Fibroblast of the conjunctiva (primary cell): ENCODE data around the gene RAB11FIP3.

Experiments
- DNase-seq: peaks from one replicate; pipeline ENCODE4 v3.0.0-alpha.2; 2010; ENCODE audit warnings: low read depth

RAB11FIP3 gene

DNA sequence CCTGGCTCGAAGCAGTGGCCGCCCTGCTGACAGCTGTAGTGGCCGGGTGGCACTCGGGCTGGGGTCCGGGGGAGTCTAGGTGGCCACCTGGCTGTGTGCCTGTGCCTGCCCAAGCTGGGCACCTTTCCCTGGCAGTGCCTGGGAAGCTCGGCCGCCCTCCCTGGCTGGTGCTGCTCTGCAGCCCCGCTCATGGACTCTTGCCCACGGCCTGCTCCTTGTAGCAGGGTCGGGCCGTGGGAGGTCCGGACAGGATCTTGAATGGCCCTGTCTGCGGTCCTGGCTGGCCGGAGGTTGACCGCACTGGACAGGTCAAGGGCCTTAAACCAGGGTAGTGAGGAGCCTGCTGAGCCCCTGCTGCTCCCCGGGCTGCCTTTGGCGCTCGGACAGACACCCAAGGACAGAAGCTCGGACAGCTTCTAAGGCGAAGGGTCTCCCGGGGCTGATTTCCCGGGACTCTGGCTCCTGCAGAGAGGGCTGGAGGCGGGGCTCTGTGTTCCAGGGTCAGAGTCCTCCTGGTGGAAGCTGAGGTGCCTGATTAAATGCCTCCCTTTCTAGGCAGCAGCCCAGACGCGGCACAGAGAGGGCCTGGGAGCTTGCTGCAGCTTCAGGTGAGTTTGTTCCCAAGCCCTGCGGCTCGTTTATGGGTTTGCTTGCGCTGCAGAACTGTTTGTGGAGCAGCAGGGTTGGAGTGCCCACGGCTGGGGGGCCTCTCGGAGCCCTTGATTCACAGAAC, 108.1 kb downstream of the RAB11FIP3 start:
- DNase-seq, result no peak

DNA sequence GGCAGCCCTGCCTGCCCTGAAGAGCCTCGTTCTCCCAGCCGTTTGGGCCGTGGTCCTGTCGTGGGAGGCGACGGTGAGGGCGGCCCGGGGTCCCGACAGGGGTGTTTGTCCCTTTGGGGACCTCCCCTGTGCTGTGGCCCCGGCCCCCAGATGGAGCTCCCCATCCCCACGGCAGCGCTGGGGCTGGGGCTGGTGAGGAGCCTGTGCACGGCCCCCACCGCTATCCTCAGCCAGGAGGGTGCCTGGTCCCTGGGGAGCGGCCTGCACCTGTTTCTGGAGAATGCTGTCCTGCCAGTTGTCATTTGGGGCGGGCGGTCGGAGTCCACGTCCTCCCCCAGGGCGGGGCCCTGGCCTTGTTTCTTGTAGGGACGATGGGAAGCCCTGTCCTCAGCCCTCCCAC, 108.7 kb downstream of the RAB11FIP3 start:
- DNase-seq, result no peak

DNA sequence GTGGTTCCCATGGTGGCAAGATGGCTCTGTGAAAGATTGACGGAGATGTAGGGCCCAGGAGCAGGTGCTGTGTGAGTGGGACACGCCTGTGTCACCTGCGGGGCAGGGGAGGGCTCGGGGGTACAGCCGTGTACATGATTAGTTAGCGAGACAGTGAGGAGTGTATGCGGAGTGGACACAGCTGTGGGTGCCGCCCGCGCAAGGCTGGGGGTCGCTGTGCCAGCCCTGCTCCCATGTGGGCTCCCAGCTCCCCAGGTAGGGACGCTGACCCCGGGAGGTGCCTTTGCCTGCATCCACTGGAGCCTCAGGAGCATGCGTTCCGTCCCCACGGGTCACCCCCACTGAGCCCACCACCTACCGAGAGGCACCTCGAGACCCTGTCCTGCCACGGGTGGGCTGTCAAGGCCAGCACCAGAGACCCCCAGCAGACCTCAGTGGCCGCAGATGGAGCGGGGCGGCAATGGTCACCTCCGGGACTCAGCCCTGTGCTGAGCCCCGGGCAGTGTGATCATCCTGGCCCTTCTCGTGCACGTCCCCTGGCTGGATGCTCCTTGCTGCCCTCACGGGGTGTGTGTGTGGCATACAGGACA, 109.5 kb downstream of the RAB11FIP3 start:
- DNase-seq, result no peak

DNA sequence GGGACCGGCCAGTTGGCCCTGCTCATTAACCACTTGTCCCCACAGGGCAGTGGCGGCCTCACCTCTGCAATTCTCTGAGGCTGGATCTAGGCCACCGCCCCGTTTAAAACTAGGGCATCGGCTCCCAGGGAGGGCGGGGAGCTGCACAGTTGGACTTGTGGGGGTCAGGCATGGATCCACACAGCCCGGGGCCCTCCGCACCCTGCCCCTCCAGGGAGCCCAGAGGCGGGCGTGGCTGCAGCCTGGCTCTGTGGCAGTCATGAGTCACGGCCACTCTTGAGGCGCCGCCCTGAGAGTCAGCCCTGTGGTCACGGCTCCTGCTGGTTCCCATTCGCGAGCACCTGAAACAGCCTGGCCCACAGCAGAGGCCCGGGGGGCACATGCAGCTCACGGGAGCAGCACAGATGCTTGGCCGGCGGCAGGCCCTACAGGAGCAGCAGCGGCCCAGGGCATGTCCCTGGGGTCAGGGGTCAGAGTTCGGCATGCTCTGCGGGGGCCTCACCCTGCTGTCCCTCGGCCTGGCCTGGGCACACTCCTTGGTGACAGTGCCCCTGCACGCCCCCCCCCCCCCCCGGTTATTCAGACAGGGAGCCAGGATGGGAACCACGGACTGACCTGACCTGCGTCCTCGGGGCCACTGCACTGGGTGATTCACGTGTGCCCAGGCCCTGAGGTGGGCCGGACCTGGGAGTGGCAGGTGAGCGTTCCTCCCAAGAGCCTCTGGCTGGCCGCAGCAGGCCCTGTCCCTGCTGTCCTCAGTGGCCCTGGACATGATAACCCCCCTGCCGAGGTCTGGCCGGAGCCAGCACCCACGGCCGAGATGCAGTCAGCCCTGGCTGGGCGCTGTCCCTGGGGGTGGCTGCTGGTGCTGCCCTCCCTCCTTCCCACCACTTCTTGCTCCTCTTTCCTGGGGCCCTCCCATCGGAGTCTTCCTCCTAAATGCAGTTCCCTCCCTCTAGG, 110.3 kb downstream of the RAB11FIP3 start:
- DNase-seq, result peak; percentile 26

DNA sequence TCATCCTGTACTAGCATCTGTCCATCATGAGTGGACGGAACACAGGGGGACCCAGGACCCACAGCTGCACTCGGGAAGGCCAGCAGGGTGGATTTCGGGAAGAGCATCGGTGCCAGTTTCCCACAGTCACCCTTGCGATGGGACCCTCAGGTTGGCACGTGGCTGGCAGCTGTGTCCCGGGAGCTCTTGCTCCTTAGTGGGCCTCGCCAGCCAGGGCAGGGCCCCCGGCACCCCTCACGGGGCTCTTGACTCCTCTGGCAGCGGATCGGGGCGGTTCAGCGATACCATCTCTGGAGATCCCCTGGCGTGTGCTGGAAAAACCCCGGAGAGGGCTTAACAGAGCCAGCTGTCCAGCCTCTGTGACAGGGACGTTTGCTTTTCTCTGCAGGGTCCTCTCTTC, 111.3 kb downstream of the RAB11FIP3 start:
- DNase-seq, result no peak

DNA sequence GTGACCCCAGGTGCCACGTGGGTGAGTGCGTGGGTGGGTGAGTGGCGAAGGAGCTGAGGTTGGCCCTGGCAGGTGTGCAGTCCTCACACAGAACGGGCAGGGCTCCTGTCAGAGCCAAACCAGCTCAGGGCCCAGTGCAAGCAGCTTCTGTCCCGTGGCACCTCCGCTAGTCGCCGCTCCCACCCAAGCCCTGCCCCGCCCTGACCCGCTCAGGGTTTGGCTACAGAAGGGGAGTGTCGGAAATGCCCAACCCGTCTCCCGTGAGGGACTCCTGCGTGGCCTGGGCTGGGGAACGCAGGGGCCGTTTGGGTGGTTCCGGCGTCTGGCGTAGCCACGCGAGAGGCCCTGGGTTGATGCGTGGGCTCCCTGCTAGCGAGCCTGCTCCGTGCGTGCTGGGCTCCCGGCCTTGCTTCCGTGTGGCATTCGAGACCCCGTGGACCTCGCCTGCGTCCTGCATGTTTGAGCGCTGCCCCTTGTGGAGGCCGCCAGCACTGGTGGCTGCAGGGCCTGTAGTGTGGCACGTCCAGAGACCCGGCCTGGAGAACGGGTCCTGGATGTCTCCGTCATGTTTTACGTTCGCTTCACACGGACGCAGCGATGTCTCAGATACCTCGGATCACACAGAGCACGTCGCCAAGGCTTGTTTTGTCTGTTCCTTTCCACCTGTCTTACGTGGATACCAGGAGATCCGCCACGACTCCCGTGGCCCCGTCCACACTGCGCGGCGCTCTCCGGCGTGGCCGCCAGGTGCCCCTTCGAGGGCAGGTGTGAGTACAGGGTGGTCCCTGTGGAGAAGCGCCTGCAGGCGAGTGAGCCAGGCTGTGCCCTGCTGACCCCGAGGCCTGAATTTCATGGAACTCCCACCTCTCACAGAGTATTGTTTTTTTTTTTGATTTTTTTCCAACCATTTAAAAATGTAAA, 112.2 kb downstream of the RAB11FIP3 start:
- DNase-seq, result no peak

DNA sequence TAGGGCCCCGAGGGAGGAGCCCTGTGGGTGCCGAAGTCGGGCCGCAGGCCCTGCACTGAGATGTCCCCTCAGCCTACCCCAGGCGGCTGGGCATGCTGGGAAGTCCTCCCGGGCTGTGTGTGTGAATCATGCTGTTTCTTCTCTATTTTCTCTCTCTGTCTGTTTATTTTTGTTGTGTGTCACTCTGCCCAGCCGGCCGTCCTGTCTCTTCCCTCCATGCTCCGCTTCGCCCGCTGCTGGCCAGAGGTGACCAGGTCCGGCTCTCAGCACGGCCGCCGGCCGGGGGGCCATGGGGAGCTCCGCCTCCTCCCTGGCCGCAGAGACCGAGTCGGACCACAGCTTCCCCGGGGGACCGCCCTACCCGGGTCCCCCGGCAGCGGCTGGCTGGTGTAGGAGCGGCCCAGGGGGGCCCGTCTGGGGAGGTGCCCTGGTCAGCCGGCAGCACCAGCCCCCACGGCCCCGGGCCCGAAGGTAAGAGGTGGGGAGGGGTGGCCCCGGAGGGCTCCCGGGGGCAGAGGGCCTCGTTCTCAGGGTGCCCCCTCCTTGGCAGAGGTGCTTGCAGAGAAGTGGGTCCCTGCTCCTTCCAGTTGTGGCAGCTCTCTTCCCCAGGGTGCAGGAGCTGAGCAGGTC, 114.6 kb downstream of the RAB11FIP3 start:
- DNase-seq, result no peak

DNA sequence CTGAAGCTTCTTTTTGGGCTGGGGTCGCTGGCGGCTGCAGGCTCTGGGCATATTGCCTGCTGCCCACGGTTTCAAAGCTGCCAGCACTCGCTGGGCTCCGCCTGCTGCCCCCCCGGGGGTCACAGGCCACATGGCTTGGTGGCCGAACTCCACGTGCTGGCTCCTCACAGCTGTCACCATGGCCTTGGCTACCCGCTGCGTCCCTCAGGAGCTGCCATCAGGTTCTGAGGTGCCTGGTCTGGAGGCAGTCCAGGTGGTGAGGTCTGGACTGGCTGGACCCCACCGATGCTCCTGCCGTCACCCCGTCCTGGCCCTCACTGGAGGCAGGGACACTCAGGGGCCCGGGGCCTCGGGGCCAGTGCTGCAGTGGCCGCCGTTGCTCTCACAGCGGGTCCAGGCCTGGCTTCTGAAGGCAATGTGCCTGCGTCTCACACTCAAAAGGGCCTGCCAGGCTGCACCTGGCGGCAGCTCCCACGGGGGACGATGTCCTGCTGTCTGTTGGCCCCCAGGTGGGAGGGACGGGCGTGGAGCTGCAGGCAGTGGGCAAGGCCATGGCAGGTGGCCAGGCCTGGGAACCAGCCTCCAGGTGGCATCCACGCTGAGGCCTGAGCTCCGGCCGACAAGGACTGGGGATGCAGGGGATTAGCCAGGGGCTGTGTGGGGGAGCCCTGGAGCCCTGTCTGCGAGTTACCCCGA, 115.3 kb downstream of the RAB11FIP3 start:
- no peak for DNase-seq

DNA sequence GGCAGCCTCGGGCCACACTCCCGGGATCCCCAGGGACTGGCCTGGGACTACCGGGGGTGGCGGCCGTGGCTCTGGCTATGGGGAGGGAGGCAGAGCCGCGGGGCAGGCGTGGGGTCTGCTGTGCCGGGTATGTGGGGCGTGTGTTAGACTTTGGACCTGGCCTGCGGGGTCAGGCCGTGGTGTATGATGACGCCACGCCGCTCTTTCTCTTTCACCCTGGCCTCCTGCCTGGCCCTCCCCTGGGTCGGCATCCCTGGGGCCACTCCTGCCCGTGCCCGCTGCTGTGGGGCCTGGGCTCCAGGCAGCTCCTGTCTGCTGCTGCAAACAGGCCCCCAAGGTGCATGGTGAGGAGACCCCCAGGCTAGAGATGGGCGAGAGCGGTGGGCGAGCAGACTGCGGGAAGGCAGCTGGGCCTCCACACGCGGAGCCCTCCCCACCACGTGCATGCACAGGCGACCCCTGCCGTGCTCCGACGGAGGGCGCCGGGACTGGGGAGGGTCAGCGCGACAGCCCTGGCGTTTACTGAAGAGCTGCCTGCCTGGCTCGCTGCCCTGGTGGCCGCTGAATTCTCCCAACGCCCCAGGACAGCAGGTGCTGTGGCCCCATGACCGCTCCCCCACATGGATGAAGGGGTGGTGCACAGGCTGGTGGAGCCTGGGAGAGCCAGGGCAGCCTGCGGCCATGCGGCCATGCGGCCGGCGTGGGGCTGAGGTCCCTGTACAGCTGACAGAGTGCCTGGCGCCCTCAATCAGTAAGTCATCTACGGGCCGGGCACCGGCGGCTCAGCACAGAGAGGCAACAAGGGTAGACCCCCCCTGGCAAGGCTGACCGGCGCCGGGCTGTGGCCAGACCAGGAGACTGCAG, 118.1 kb downstream of the RAB11FIP3 start:
- DNase-seq, result no peak

DNA sequence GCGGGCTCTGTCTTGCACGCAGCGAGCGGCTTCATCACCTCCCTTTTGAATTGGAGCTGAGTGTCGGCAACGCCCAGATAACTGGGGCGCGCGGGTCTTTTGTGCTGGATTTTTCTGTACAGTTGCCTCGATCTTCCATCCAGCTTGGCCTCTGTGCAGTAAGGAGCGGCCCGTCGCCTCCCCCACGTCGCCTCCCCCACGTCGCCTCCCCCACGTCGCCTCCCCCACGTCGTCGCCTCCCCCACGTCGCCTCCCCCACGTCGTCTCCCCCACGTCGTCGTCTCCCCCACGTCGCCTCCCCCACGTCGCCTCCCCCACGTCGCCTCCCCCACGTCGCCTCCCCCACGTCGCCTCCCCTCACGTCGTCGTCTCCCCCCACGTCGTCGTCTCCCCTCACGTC, 119.1 kb downstream of the RAB11FIP3 start:
- DNase-seq, result no peak

DNA sequence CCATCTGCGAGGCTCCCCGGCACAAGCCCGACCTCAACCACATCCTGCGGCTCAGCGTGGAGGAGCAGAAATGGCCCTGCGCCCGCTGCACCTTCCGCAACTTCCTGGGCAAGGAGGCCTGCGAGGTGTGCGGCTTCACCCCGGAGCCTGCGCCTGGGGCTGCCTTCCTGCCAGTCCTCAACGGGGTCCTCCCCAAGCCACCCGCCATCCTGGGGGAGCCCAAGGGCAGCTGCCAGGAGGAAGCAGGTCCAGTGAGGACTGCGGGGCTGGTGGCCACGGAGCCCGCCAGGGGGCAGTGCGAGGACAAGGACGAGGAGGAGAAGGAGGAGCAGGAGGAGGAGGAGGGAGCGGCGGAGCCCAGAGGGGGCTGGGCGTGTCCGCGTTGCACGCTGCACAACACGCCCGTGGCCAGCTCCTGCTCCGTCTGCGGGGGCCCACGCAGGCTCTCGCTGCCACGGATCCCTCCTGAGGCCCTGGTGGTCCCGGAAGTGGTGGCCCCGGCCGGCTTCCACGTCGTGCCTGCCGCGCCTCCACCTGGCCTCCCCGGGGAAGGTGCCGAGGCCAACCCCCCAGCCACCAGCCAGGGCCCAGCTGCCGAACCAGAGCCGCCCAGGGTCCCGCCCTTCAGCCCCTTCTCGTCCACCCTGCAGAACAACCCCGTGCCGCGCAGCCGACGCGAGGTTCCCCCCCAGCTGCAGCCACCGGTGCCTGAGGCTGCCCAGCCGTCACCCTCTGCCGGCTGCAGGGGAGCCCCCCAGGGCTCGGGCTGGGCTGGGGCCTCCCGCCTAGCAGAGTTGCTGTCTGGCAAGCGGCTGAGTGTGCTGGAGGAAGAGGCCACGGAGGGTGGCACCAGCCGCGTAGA, 121.7 kb downstream of the RAB11FIP3 start:
- no peak for DNase-seq

DNA sequence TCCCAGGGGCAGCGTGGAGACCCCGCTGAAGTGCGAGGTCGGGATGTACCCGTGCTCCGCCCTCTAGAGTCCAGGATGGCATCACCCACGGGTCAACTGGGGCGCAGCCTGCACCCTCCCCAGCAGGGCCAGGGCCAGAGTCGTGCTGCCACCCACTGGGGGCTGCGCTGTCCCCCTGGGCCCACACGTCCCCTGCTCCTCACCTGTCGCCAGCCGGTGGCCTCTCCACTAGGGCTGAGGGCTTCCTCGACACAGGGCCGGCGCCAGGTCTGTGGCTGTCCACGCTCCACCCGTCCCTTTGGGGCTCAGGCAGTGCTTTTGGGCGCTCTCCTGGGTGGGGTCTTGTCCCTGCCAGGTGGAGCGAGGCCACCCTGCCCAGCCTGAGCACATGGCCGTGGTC, 123.1 kb downstream of the RAB11FIP3 start:
- DNase-seq, result no peak

DNA sequence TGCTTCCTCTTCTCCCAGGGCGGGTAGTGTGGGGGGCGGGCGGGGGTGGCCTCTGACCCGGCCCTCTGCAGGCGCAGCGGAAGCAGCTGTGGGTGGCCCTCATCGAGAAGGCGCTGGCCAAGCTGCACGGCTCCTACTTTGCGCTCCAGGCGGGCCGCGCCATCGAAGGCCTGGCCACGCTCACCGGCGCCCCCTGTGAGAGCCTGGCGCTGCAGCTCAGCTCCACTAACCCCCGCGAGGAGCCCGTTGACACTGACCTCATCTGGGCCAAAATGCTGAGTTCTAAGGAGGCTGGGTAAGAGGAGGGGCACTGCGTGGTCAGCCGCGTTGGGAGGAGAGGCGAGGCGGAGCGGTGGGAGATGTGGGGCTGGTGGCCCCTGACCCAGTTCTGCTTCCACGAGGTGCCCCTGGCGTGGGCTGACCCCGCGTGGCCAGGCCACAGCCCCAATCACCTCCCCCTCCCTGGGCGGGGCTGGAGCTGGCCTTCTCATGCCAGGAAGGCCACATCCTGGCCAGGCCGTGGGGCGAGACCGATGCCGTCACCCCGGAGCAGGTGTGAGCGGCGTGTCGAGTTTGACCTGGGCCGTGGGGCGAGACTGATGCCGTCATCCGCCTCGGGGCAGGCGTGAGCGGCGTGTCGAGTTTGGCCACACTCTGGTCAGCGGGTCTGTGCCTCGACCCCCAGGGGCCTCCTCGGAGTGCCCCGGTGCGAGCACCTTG, 124.3 kb downstream of the RAB11FIP3 start:
- no peak for DNase-seq

DNA sequence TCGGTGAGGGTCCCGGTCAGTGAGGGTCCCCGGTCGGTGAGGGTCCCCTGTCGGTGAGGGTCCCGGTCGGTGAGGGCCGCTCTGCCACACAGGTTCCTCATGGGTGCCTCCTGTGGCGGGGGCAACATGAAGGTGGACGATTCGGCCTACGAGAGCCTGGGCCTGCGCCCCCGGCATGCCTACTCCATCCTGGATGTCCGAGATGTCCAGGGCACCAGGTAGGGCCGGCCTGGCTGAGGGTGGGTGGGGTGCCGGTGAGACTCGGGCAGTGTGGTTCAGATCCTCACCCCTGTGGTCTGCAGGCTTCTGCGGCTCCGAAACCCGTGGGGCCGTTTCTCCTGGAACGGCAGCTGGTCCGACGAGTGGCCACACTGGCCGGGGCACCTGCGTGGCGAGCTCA, 125.8 kb downstream of the RAB11FIP3 start:
- DNase-seq, result no peak

DNA sequence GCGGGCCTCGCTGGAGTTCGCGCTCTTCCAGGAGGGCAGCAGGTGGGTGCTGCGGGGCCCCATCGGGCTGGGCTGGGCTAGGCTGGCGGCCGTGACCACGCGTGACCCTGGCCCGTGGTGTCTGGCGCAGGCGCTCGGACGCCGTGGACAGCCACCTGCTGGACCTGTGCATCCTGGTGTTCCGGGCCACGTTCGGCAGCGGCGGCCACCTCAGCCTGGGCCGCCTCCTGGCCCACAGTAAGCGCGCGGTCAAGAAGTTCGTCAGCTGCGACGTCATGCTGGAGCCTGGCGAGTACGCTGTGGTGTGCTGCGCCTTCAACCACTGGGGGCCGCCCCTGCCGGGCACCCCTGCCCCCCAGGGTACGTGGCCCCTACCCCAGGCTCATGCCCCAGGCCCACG, 126.7 kb downstream of the RAB11FIP3 start:
- no peak for DNase-seq

DNA sequence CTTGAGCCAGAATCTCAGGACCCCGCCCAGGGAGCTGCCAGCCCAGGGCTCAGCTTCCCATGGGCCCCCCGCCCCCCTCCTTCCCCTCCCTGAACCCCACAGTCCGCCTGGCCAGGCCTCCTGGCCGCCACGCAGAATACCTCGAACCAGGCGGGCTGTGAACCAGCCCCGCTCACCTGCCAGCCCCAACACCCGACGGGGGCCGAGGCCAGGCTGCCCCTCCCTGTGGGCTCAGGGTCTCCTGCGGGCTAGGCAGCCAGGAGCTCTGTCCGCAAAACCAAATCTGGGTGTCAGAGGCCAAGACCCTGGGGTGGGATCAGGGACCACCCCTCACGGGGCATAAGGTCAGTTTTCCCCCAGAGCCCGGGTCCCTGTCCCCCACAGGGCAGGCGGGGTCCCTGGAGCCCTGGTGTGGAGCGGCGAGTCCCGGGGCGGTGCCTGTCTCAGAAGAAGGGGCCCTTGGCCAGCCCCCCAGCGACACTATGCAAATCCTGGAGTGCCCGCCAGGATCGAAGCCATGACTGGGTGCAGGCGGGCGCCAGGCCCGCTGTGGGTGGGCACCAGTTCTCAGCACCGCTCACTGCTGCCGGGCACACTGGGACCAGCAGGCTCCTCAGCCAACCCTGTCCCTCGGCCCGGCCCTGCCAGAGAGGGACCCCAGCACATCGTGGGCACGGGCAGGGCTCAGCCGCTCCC, 128.3 kb downstream of the RAB11FIP3 start:
- DNase-seq, result no peak

DNA sequence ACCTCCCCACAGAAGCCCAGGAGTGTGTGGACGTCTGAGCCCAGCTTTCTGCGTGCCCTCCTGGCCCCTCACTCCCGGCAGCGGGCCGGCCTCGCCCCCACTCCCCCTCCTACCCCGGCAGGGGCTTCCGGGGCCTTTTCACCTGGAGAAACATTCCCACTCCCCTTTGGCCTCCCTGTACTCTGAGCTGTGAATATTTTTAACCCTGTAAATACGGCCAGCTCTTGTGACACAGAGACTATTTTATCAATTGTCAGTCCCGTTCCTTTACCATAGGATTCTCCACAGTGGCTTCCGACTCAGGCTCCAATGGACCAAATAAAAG, 128.8 kb downstream of the RAB11FIP3 start:
- DNase-seq, result no peak
